EL (cell line): ENCODE data around the gene DEFB116.
"Not testable (repeated sequence)": the region's sequence is repeated elsewhere in the genome, so short reads cannot be mapped to it uniquely, and the experiment has no call there.

ENCODE experiments used
- DNase-seq: peaks from one replicate; pipeline ENCODE4 v3.0.0-alpha.2; 2016

Gene DEFB116, protein sequence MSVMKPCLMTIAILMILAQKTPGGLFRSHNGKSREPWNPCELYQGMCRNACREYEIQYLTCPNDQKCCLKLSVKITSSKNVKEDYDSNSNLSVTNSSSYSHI

DNA sequence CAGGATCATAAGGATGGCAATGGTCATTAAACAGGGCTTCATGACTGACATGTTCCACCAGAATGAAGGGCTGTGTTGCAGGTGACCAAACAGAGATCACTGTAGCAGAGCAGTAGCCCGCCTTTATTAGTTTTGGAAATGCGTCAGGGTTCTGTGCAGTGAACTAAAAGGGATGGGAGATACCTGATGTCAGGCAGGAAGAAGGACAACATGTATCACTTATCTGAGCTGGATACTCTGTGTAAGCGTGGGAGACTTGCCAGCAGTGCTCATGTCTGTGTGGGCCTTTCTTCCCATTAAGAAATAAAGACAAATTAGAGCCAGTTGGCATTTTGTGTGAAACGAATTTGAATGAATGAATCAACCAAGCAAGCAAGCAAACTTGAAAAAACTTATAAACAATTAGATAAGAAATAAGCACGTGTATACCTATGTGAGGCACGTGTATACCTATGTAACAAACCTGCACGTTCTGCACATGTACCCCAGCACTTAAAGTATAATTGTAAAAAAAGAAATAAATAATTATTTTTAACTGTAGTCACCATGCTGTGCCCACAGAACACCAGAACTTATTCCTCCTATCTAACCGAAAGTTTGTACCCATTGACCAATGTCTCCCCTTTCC, at the start of gene DEFB116:
Gene DEFB116 (minus strand): TSS at position 51 of the 628 bp plus-strand sequence. CDS start 0 bp downstream, at position 51.
- DNase-seq, result no peak

DNA sequence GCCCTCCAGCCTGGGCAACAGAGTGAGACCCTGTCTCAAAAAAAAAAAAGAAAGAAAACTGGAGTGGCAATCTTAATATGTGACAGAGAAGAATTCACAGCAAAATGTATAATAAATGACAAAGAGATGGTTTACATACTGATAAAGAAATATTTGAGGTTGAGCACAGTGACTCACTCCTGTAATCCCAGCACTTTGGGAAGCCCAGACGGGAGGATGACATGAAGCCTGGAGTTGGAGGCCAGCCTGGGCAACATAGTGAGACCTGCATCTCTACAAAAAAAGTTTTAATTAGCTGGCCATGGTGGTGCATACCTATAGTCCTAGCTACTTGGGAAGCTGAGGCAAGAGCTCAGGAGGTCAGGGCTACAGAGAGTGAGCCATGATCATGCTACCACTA, 47.6 kb upstream of the DEFB116 start:
- DNase-seq, result peak; percentile 2

DNA sequence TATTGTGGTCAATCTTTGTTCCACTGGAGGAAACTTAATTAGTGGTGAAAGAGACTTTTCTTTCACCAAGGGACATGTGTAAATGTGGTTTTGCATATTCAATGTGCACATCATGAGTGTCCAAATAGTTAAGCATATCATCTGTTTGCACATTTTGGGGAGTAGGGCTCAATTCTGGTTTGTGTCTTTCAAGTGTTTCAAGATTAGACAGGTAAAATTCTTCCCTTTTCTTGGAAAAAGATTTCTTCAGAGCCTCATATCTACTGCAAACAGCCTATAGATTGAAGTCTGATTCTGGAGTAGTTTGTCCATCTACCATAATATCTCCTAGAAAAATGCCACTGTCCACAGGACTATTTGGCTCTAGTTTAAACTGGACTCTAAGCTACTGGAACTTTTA, 33.1 kb upstream of the DEFB116 start:
- no peak for DNase-seq

DNA sequence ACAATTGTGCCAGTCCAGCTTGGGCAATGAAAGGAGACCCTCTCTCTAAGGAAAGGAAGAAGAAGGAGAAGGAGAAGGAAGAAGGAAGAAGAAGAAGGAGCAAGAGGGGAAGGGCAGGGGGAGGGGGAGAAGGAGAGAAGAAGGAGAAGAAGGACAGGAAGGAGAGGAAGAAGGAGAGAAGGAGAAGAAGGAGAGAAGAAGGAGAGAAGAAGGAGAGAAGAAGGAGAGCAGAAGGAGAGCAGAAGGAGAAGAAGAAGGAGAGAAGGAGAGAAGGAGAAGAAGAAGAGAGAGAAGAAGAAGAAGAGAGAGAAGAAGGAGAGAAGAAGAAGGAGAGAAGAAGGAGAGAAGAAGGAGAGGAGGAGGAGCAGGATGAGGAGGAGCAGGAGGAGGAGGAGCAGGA, 22.5 kb upstream of the DEFB116 start:
- no peak for DNase-seq

DNA sequence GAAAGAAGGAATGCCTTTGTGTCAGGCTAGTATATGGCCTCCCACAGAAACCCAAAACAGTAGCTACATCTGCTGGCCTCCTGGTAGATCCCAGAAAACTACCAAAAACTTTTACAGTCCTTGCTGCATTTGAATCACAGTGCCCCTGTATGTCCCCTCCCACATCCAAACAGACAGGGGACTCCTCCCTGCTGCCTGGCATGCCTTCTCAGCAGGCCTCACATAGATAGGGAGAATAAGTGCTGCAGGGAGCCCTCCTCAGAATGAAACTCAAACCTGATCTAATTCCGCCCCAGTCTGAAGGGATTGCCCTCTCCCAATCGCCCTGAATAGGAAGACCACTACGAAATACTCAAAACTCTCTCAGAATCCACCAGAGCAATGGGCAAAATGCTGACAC, 14.1 kb upstream of the DEFB116 start:
- no peak for DNase-seq

DNA sequence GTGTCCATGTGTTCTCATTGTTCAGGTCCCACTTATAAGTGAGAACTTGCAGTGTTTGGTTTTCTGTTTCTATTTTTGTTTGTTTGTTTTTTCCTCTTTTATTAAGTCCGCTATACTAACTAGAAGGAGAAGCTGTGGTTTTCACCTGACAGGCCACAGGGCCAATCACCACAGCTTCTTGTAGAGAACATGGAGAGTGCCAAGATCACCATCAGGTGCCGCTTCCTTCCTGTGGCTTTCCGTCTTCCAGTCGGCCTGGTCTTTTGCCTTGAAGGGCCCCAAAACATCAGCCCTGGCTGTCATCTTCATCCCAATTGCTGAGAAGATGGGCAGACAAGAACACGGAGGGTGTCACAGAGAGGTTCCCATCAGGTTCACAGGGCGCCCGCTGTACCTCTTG, 23.4 kb downstream of the DEFB116 start:
- DNase-seq, result not testable (repeated sequence)

DNA sequence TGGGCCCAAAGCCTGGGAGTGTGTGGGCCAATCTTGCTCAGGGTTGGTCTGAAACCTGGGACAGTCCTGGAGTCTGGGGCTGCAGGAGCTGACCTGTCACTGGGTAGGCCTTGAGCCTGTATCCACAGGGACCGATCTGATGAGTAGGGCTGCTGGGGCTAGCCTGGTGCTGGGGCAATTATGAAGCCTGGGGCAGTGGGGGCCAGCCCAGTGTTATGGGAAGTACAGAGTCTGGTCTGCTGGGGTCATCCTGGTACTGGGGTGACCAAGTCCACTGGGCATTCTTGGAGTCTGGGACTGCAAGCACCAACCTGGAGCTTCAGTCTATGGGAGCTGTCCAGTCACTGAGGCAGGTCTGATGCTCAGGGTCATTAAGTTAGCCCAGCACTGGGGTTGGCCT, 30.2 kb downstream of the DEFB116 start:
- DNase-seq, result no peak

DNA sequence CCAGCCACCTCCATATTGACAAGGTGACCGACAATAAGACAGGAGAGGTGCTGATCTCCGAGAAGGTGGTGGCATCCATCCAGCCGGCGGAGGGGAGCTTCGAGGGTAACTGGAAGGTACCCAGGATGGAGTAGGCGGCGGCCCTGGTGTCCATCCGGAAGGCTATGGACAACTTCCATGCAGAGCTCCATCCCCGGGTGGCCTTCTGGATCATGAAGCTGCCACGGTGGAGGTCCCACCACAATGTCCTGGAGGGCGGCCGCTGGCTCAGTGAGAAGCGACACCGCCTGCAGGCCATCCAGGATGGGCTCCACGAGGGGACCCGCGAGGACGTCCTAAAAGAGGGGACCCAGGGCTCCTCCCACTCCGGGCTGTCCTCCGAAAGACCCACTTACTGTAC, 33.9 kb downstream of the DEFB116 start:
- no peak for DNase-seq

DNA sequence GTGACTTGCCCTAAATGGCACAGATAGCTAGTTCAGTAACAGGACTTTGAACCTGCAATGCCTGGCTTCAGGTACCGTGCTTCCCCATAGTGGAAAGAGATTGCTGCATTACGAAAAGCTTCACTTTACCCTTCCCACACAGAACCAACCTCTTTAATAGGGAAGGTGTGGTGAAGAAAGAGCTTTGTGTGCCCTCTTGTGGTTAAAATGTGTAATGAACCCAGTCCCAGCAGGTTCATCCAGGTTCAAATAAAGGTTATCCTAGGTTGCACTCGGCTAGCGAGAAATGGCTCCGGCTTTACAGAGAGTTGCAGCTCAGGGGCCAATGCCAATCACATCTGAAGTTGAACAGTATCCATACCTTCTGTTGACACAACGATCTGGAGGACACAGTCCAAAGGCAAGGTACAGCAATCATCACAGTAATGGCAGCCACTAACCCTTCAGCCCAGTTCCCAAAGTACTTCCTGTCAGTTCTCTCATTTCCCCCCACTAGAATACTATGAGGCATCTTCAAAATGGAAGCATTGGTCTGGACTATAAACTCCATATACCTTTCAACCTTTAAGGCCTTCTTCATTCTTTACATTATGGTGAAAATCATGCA, 48.0 kb downstream of the DEFB116 start:
- DNase-seq, result no peak

DNA sequence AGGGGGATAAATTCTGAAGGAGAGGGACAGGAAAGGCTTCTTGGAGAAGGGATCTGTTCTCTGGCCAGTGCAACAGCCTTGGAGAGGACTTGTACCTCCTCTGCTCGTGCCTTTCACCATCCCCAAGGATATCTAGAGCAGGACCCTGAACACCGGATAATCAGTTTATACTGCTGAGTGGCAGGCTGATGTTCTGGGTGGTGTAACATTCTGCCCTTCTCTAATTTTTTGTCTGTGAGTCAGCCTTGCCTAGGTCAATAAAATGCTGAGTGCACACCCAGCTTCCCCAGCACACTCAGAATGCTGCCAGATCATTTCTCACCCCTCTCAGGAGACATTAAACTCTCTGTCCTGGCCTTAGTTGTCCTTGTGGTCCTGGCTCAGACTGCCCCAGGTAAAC, 51.0 kb downstream of the DEFB116 start, which contains the start of gene DEFB115:
Gene DEFB115 (plus strand): TSS at position 301 of the 400 bp plus-strand sequence. CDS start 0 bp downstream, at position 301.
- no peak for DNase-seq

DNA sequence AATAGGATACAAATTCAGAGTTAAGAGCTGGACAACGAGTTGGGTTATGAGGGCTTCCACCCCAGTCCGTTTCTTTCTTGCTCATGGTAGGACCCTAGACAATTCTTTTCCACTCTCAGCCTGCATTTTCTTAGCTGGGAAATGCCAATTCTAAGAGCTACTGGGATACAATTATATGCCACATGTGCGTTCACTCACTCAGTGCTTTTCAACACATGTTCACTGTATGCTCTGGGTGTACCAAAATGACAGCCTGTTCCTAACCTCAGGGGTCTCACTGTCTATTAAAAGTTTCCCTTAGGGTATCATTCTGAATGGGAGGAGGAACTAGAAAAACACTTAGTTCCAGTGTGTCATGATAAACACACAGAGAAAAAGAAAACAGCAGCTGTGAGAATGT, 51.4 kb downstream of the DEFB116 start:
- no peak for DNase-seq
